AML-193 (cell line): ENCODE measurements around the gene ATAD3C.
"Not testable (repeated sequence)": the region's sequence is repeated elsewhere in the genome, so short reads cannot be mapped to it uniquely, and the experiment has no call there.

ENCODE experiments used
- DNase-seq, 2 experiments: peaks; one replicate each; lab custom pipeline; 2025; lab: John Stamatoyannopoulos, UW

The ATAD3C gene

DNA sequence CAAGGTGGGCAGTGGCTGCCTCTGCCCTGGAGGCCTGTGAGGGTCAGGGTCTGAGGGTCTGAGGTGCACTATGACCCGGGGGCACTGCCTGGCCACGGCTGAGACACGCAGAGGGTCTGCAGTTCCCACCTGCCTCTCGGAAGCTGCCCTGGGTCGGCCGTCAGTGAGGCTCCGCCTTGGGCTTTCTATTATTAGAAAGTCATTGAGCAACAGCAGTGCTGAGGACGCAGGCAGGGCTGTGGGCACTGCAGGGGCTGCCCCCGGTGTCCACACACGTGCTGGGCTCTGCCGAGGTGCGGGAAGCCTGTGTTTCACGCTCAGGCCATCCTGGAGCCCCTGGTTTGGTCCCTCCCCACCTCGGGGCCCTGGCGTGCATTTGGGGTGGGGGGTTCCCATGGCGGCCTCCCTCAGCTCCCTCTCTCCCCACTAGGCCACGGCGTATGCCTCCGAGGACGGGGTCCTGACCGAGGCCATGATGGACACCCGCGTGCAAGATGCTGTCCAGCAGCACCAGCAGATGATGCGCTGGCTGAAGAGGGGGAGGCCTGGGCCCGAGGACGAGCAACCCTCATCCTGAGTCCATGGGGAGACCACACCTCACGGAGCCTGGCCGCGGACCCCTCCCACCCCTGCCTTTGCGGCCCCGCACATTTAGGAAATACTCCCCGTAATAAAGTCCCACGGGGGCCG lies 59.4 kb downstream of the ATAD3C start:
- DNase-seq: not testable (repeated sequence)

GRCh38 chr1:1509465-1509850 lies 60.0 kb downstream of the ATAD3C start:
- DNase-seq: not testable (repeated sequence)

GRCh38 chr1:1510912-1511532 lies 61.5 kb downstream of the ATAD3C start:
- DNase-seq: peak; percentile 4 to 18

- peak; percentile 86 to 93 for DNase-seq
Observed at GRCh38 chr1:1511533-1512285, 62.2 kb downstream of the ATAD3C start, which contains the start of gene ATAD3A. Gene ATAD3A, plus strand, starts transcription at chr1:1512162. Its CDS starts 107 bp downstream, at chr1:1512269.

DNA sequence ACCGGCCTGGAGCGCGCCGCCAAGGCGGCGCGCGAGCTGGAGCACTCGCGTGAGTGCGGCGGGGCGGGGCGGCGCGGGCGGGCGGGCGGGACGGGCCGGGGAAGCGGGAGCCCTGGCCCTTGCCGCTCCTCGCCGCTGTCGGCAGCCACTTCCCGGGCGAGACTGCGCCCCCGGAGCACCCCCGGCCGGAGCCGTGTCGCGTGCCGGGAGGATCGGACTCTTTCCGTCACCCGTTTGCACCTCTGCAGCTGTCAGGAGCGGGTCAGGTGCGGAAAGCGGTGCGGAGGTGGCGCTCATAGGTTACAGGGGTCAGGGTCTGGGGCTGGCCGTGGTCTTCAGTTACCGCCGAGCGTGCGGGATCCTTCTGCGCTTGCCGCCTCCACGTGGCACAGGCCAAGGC lies 62.9 kb downstream of the ATAD3C start:
- DNase-seq: not testable (repeated sequence)

DNA sequence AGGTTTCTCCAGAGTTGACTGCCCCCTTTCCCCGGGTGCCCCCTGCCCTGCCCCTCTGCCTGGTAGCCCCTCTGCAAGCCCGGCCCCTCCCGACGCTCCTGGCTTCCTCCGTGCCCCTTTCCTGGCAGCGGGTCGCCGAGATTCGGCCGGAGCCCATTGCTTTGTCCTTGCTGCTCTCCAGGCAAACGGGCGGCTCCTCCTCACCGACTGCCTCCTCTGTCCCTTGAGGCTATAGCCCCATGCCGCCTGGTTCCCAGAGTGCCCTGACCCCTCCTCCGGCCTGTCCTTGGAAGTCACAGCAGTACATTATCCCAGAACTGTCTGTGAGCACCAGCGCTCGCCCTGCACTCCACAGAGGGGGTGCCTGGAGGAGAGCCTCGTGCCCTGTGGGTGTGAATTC lies 64.2 kb downstream of the ATAD3C start:
- not testable (repeated sequence) for DNase-seq

DNA sequence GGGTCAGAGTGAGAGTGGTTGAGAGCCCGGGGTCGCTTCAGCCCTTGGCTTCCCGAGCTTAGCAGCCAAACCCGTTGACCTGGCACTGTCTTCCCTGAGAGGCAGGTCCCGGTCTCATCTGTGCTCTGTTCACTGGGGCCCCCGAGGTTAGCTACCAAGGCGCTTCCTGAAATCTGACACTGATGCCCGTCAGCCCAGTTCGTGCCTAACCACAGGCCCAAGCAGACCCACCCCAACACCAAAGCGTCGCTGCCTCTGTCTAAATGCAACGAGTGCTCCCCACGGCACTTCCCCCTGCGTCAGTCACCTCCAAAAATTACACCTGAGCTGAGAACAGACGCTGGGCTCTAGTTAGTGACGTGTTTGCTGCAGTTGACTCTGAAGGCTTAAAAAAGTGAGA lies 64.9 kb downstream of the ATAD3C start:
- DNase-seq: not testable (repeated sequence)

DNA sequence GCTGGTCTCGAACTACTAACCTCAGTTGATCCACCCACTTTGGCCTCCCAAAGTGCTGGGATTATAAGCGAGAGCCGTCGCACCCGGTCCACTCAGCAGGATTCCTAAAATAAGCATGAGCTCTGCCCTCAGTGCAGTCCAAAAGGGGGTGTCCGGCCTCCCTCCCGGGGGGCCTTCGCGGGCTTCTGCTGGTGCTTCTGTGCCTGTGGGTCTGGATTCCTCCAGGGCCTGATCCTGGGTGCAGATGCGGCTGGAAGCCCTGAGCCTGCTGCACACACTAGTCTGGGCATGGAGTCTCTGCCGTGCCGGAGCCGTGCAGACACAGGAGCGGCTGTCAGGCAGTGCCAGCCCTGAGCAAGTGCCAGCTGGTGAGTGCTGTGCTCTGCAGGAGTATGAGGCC lies 67.4 kb downstream of the ATAD3C start:
- DNase-seq: not testable (repeated sequence)

- DNase-seq: no peak
Observed at GRCh38 chr1:1517973-1518620, 68.6 kb downstream of the ATAD3C start.

DNA sequence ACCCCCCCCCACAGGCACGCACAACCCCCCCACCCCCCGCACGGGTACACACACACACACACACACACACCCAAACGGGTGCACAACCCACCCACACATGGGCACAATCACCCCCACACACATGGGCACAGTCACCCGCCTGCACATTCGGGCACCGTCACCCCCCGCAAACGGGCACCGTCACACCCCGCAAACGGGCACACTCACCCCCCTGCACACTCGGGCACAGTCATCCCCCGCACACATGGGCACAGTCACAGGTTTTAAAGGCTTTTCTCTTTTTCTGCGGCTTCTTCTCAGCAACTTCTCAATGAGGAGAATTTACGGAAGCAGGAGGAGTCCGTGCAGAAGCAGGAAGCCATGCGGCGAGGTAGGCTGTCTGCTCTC lies 69.1 kb downstream of the ATAD3C start:
- DNase-seq: not testable (repeated sequence)
